Brain microvascular endothelial cell (primary cell): Measurements from ENCODE around the gene NIPSNAP2.

Experiments
- DNase-seq: peaks from one replicate; pipeline ENCODE4 v3.0.0-alpha.2; 2020
- H3K27ac ChIP-seq: fragments of 250-450 bp; sonication (Bioruptor Pico); 2 replicates; pipeline ENCODE4 v1.5.1; 2020; ENCODE audit warnings: mild to moderate bottlenecking, moderate library complexity
- H3K27me3 ChIP-seq: fragments of 250-450 bp; sonication (Bioruptor Pico); replicated peaks from 2 replicates; pipeline ENCODE4 v1.5.1; 2020; ENCODE audit warnings: mild to moderate bottlenecking
- H3K36me3 ChIP-seq: fragments of 250-450 bp; sonication (Bioruptor Pico); replicated peaks from 2 replicates; pipeline ENCODE4 v1.5.1; 2020; ENCODE audit warnings: mild to moderate bottlenecking
- H3K4me3 ChIP-seq: 2 replicates; pipeline ENCODE4 v1.5.1; 2011; ENCODE audit warnings: low read depth, mild to moderate bottlenecking, control low read depth, low read length, moderate library complexity
- CTCF ChIP-seq: IDR thresholded peaks from 2 replicates; pipeline ENCODE4 v1.5.1; 2011; ENCODE audit warnings: low read depth, mild to moderate bottlenecking, moderate library complexity, low read length, control low read depth, inconsistent platforms; ENCODE audit errors: missing control alignments
- in situ Hi-C: cut with HindIII; loops from 2 replicates; pipeline ENCODE4 v1.10.0; 2017; ENCODE audit warnings: low sequenced_read_pairs, low pct_ligation_motif_present

NIPSNAP2 gene

GRCh38 chr7:55970978-55971377 is 6.6 kb downstream of the NIPSNAP2 start:
- no peaks in the 10 kb centered on the region for H3K27me3 ChIP-seq
- H3K4me3 ChIP-seq = no peak overlapping the region
- in situ Hi-C loops = no loop called here
- no peak for TF ChIP-seq CTCF
- H3K27ac ChIP-seq = no peak overlapping the region
- no peak for DNase-seq
- no peaks in the 10 kb centered on the region for H3K36me3 ChIP-seq

- in situ Hi-C loops = no loop called here
- Histone ChIP-seq H3K27me3 (no peaks in the 10 kb centered on the region), H3K4me3 (no peak overlapping the region), H3K36me3 (peaks cover 5% of the 10 kb centered on the region), H3K27ac (no peak overlapping the region)
- no peak for TF ChIP-seq CTCF
- no peak for DNase-seq
Measured at GRCh38 chr7:55973747-55974250, 9.4 kb downstream of the NIPSNAP2 start.

GRCh38 chr7:55975988-55976633 is 11.7 kb downstream of the NIPSNAP2 start:
- no peak for TF ChIP-seq CTCF

GRCh38 chr7:55977831-55978230 is 13.4 kb downstream of the NIPSNAP2 start:
- Histone ChIP-seq H3K27ac (peak overlapping the region; percentile 14), H3K36me3 (peaks cover 21% of the 10 kb centered on the region), H3K27me3 (no peaks in the 10 kb centered on the region), H3K4me3 (no peak overlapping the region)
- in situ Hi-C loops = no loop called here
- no peak for TF ChIP-seq CTCF
- peak; percentile 86 for DNase-seq

More at GRCh38 chr7:55975988-55976633, 11.7 kb downstream of the NIPSNAP2 start:
- Histone ChIP-seq H3K27me3 (no peaks in the 10 kb centered on the region), H3K36me3 (peaks cover 14% of the 10 kb centered on the region), H3K4me3 (no peak overlapping the region), H3K27ac (no peak overlapping the region)
- DNase-seq = no peak
- in situ Hi-C loops = no loop called here

- Histone ChIP-seq H3K4me3 (no peak overlapping the region), H3K27ac (no peak overlapping the region), H3K27me3 (no peaks in the 10 kb centered on the region), H3K36me3 (peaks cover 25% of the 10 kb centered on the region)
- DNase-seq = no peak
- in situ Hi-C loops = no loop called here
- no peak for TF ChIP-seq CTCF
Measured at GRCh38 chr7:55980266-55980665, 15.9 kb downstream of the NIPSNAP2 start.

GRCh38 chr7:55983537-55983936 is 19.2 kb downstream of the NIPSNAP2 start:
- Histone ChIP-seq H3K36me3 (peaks cover 24% of the 10 kb centered on the region), H3K27me3 (no peaks in the 10 kb centered on the region), H3K27ac (no peak overlapping the region), H3K4me3 (no peak overlapping the region)
- in situ Hi-C loops = no loop called here
- DNase-seq = no peak
- no peak for TF ChIP-seq CTCF
